22Rv1 (cell line): ENCODE measurements around the gene GPC5.

ENCODE experiments used
- ZFX ChIP-seq: fragments of 450-650 bp; IDR thresholded peaks from 2 replicates; pipeline ENCODE4 v1.6.1; 2017; ENCODE audit warnings: antibody characterized with exemption, borderline replicate concordance
- TF ChIP-seq, protein P1 (sequence below): fragments of 450-650 bp; IDR thresholded peaks from 2 replicates; pipeline ENCODE4 v1.5.1; 2017; ENCODE audit warnings: mild to moderate bottlenecking

DNA sequence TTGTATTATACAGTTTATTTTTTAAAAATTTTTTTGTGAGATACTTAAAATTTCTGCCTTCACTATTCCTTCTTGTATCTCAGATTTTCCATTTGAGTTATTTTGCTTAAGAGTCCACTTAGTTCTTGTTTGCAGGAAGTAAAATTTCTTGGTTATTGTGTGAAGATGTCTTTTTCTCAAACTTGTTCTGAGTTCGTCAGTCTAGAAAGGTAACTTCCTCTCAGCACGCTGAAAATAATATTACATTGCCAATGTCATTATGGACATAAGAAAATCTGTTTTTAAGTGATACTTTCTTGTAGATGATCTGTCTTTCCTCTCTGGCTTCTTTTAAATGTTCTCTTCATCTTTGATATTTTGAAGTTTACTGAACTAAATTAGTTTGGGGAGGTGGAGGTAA, 1096.5 kb downstream of the GPC5 start:
- TF ChIP-seq, protein P1, sequence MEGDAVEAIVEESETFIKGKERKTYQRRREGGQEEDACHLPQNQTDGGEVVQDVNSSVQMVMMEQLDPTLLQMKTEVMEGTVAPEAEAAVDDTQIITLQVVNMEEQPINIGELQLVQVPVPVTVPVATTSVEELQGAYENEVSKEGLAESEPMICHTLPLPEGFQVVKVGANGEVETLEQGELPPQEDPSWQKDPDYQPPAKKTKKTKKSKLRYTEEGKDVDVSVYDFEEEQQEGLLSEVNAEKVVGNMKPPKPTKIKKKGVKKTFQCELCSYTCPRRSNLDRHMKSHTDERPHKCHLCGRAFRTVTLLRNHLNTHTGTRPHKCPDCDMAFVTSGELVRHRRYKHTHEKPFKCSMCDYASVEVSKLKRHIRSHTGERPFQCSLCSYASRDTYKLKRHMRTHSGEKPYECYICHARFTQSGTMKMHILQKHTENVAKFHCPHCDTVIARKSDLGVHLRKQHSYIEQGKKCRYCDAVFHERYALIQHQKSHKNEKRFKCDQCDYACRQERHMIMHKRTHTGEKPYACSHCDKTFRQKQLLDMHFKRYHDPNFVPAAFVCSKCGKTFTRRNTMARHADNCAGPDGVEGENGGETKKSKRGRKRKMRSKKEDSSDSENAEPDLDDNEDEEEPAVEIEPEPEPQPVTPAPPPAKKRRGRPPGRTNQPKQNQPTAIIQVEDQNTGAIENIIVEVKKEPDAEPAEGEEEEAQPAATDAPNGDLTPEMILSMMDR, result no peak
- no peak for TF ChIP-seq ZFX
